Trophoblast cell (in vitro differentiated cells and primary cell): ENCODE data around the gene GATB.
A peak's percentile ranks its signal among the peaks of the same experiment; 100 is the strongest.

Experiments used
- DNase-seq, 2 donors: peaks; one replicate each; pipeline ENCODE4 v3.0.0-alpha.2; 2016
- H2AFZ ChIP-seq: 2 replicates; pipeline ENCODE4 v1.6.1; 2013; ENCODE audit warnings: low read length, moderate library complexity, mild to moderate bottlenecking; ENCODE audit not compliant: insufficient read depth, poor library complexity
- H2AK5ac ChIP-seq: 2 replicates; pipeline ENCODE4 v1.6.1; 2013; ENCODE audit warnings: mild to moderate bottlenecking, low read length
- H2BK120ac ChIP-seq: 2 replicates; pipeline ENCODE4 v1.6.1; 2013; ENCODE audit warnings: low read length, mild to moderate bottlenecking, moderate library complexity; ENCODE audit not compliant: insufficient read depth, poor library complexity
- H2BK12ac ChIP-seq: 2 replicates; pipeline ENCODE4 v1.6.1; 2013; ENCODE audit warnings: mild to moderate bottlenecking, low read length, moderate library complexity
- H2BK5ac ChIP-seq: 2 replicates; pipeline ENCODE4 v1.6.1; 2013; ENCODE audit warnings: low read length, low read depth, moderate library complexity, mild to moderate bottlenecking; ENCODE audit not compliant: poor library complexity
- H3K14ac ChIP-seq: 2 replicates; pipeline ENCODE4 v1.6.1; 2013; ENCODE audit warnings: mild to moderate bottlenecking, low read length
- H3K18ac ChIP-seq: 2 replicates; pipeline ENCODE4 v1.6.1; 2013; ENCODE audit warnings: mild to moderate bottlenecking, low read length
- H3K23ac ChIP-seq: 2 replicates; pipeline ENCODE4 v1.6.1; 2013; ENCODE audit warnings: low read length
- H3K27ac ChIP-seq: 2 replicates; pipeline ENCODE4 v1.5.1; 2013; ENCODE audit warnings: low read depth, mild to moderate bottlenecking, inconsistent platforms, low read length, moderate library complexity
- H3K27me3 ChIP-seq: 2 replicates; pipeline ENCODE4 v1.6.1; 2013; ENCODE audit warnings: inconsistent platforms, mild to moderate bottlenecking, low read length, moderate library complexity; ENCODE audit not compliant: insufficient read depth
- H3K36me3 ChIP-seq, 2 experiments: 1 replicate in 1 of 2; 2 replicates in 1 of 2; pipeline ENCODE4 v1.6.1; 2013; ENCODE audit warnings: low read length in 2 of 2, mild to moderate bottlenecking in 2 of 2, moderate library complexity in 1 of 2; ENCODE audit not compliant: insufficient read depth in 2 of 2, control insufficient read depth in 1 of 2
- H3K4ac ChIP-seq: 2 replicates; pipeline ENCODE4 v1.6.1; 2013; ENCODE audit warnings: low read depth, mild to moderate bottlenecking, low read length, moderate library complexity
- H3K4me1 ChIP-seq, 2 experiments: 1 replicate in 1 of 2; 2 replicates in 1 of 2; pipeline ENCODE4 v1.6.1; 2013; ENCODE audit warnings: low read length in 2 of 2, mild to moderate bottlenecking in 2 of 2, moderate library complexity in 1 of 2; ENCODE audit not compliant: insufficient read depth in 2 of 2, control insufficient read depth in 1 of 2
- H3K4me2 ChIP-seq: 2 replicates; pipeline ENCODE4 v1.6.1; 2013; ENCODE audit warnings: inconsistent platforms, mild to moderate bottlenecking, low read length, moderate library complexity
- H3K4me3 ChIP-seq: 2 replicates; pipeline ENCODE4 v1.5.1; 2013; ENCODE audit warnings: mild to moderate bottlenecking, low read depth, low read length, inconsistent platforms
- H3K79me1 ChIP-seq: one replicate; pipeline ENCODE4 v1.6.1; 2013; ENCODE audit warnings: low read length
- H3K79me2 ChIP-seq: 2 replicates; pipeline ENCODE4 v1.6.1; 2013; ENCODE audit warnings: low read length, mild to moderate bottlenecking; ENCODE audit not compliant: control insufficient read depth, insufficient read depth, poor library complexity
- H3K9ac ChIP-seq: 2 replicates; pipeline ENCODE4 v1.6.1; 2013; ENCODE audit warnings: mild to moderate bottlenecking, low read length
- H3K9me3 ChIP-seq: 2 replicates; pipeline ENCODE4 v1.6.1; 2013; ENCODE audit warnings: low read depth, mild to moderate bottlenecking, control low read depth, inconsistent platforms, low read length; ENCODE audit not compliant: insufficient read depth
- H4K12ac ChIP-seq: 2 replicates; pipeline ENCODE4 v1.6.1; 2013; ENCODE audit warnings: low read depth, mild to moderate bottlenecking, low read length, moderate library complexity
- H4K8ac ChIP-seq: 2 replicates; pipeline ENCODE4 v1.6.1; 2013; ENCODE audit warnings: low read depth, mild to moderate bottlenecking, low read length, moderate library complexity
- H4K91ac ChIP-seq: one replicate; pipeline ENCODE4 v1.6.1; 2013; ENCODE audit warnings: low read depth, mild to moderate bottlenecking, low read length, moderate library complexity
- WGBS: extraction: QIAGEN DNeasy Blood & Tissue Kit; methylation state at CpG from one replicate; pipeline ENCODE4 v1.1.7; 2013; ENCODE audit warnings: missing lambda C conversion rate; ENCODE audit not compliant: insufficient read length, insufficient coverage; ENCODE audit errors: extremely low coverage; 5-methylcytosine and 5-hydroxymethylcytosine counted together

The GATB gene

GRCh38 chr4:151770154-151770553 is 9.3 kb upstream of the GATB start:
- Histone ChIP-seq H4K8ac (no peak overlapping the region), H3K27me3 (no peaks in the 10 kb centered on the region), H2BK12ac (no peak overlapping the region), H3K4me3 (no peak overlapping the region), H4K91ac (no peak overlapping the region), H3K4me1 (no peaks in the 10 kb centered on the region), H3K36me3 (no peaks in the 10 kb centered on the region), H3K18ac (no peak overlapping the region), H3K14ac (no peak overlapping the region), H2BK120ac (no peak overlapping the region), H3K79me2 (no peaks in the 10 kb centered on the region), H3K79me1 (no peaks in the 10 kb centered on the region), H4K12ac (no peak overlapping the region), H3K23ac (no peak overlapping the region), H2AK5ac (no peak overlapping the region), H3K9ac (no peak overlapping the region), H3K27ac (no peak overlapping the region), H2AFZ (no peak overlapping the region), H2BK5ac (no peak overlapping the region), H3K9me3 (no peaks in the 10 kb centered on the region), H3K4ac (no peak overlapping the region), H3K4me2 (no peak overlapping the region)
- peak in 1 of 2 donors; percentile 36 for DNase-seq
- WGBS = no CpG with 5 or more reads among the region's 1 CpG

GRCh38 chr4:151768835-151769234 is 8.0 kb upstream of the GATB start:
- H3K23ac ChIP-seq = no peak overlapping the region
- H2AFZ ChIP-seq = no peak overlapping the region
- no peaks in the 10 kb centered on the region for H3K27me3 ChIP-seq
- H3K4me3 ChIP-seq = no peak overlapping the region
- H2BK12ac ChIP-seq = no peak overlapping the region
- no peak overlapping the region for H4K8ac ChIP-seq
- H3K79me1 ChIP-seq = no peaks in the 10 kb centered on the region
- no peak overlapping the region for H3K9ac ChIP-seq
- H3K4me1 ChIP-seq = no peaks in the 10 kb centered on the region
- DNase-seq = no peak
- H3K79me2 ChIP-seq = no peaks in the 10 kb centered on the region
- H3K27ac ChIP-seq = no peak overlapping the region
- H2AK5ac ChIP-seq = no peak overlapping the region
- H3K18ac ChIP-seq = no peak overlapping the region
- no peaks in the 10 kb centered on the region for H3K9me3 ChIP-seq
- H4K12ac ChIP-seq = no peak overlapping the region
- WGBS = no CpG with 5 or more reads among the region's 2 CpGs
- H3K14ac ChIP-seq = no peak overlapping the region
- H3K36me3 ChIP-seq = no peaks in the 10 kb centered on the region
- H3K4me2 ChIP-seq = no peak overlapping the region
- no peak overlapping the region for H4K91ac ChIP-seq
- H2BK120ac ChIP-seq = no peak overlapping the region
- H2BK5ac ChIP-seq = no peak overlapping the region
- H3K4ac ChIP-seq = no peak overlapping the region

DNA sequence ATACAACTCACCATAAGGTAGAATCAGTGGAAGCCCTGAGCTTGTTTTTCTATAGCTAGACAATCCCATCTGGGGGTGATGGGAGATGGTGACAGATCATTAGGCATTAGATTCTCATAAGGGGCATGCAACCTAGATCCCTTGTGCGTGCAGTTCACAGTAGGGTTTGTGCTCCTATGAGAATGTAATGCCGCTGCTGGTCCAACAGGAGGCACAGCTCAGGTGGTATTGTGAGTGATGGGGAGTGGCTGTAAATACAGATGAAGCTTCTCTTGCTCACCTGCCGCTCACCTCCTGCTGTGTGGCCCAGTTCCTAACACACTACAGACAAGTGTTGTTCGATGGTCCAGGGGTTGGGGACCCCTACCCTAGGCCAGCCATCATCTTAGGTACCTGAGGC is 5.9 kb upstream of the GATB start:
- no peak overlapping the region for H3K4me3 ChIP-seq
- no peak overlapping the region for H4K12ac ChIP-seq
- no peak overlapping the region for H3K9ac ChIP-seq
- no peak overlapping the region for H3K4me2 ChIP-seq
- no peak overlapping the region for H4K91ac ChIP-seq
- no peaks in the 10 kb centered on the region for H3K9me3 ChIP-seq
- H2AK5ac ChIP-seq = no peak overlapping the region
- H2BK12ac ChIP-seq = no peak overlapping the region
- no peak overlapping the region for H4K8ac ChIP-seq
- H2BK5ac ChIP-seq = no peak overlapping the region
- H3K4ac ChIP-seq = no peak overlapping the region
- no peaks in the 10 kb centered on the region for H3K4me1 ChIP-seq
- H3K18ac ChIP-seq = no peak overlapping the region
- peak in 1 of 2 donors; percentile 47 for DNase-seq
- no peak overlapping the region for H2BK120ac ChIP-seq
- H2AFZ ChIP-seq = no peak overlapping the region
- no peaks in the 10 kb centered on the region for H3K36me3 ChIP-seq
- no peaks in the 10 kb centered on the region for H3K79me2 ChIP-seq
- WGBS = no CpG with 5 or more reads among the region's 4 CpGs
- no peak overlapping the region for H3K27ac ChIP-seq
- no peak overlapping the region for H3K14ac ChIP-seq
- H3K79me1 ChIP-seq = no peaks in the 10 kb centered on the region
- H3K23ac ChIP-seq = no peak overlapping the region
- H3K27me3 ChIP-seq = no peaks in the 10 kb centered on the region

DNA sequence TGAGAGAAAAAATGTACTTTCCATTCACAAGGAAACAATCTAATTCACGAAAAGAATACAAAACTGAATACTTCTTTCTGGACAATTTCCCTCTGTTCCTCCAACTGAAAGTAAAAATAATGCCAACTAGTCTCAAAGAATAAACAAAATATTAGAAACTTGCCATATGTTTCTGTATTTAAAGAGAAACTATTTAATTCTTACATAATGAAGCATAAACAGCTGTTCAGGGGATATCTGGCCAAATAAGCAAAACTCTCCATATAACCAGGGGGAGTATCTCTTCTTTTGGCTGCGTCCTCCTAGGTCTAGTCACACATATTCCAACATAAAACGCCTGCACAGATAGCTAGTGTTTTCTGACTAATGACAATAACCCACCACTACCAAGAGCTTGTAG is 805 bp downstream of the GATB start:
- no peak overlapping the region for H3K4ac ChIP-seq
- H3K23ac ChIP-seq = no peak overlapping the region
- peaks cover 3 to 6% of the 10 kb centered on the region in 2 experiments for H3K4me1 ChIP-seq
- H3K36me3 ChIP-seq = no peaks in the 10 kb centered on the region
- no peaks in the 10 kb centered on the region for H3K27me3 ChIP-seq
- H4K91ac ChIP-seq = no peak overlapping the region
- H3K79me2 ChIP-seq = peaks cover 2% of the 10 kb centered on the region
- no peak overlapping the region for H3K27ac ChIP-seq
- H4K8ac ChIP-seq = peak overlapping the region; percentile 97
- no peak for DNase-seq
- H3K9ac ChIP-seq = peak overlapping the region; percentile 73
- peak overlapping the region; percentile 11 for H4K12ac ChIP-seq
- peak overlapping the region; percentile 83 for H3K4me2 ChIP-seq
- H2AFZ ChIP-seq = no peak overlapping the region
- no peak overlapping the region for H2AK5ac ChIP-seq
- H3K79me1 ChIP-seq = peaks cover 3% of the 10 kb centered on the region
- no peak overlapping the region for H2BK120ac ChIP-seq
- H3K14ac ChIP-seq = no peak overlapping the region
- WGBS = no CpG with 5 or more reads among the region's 3 CpGs
- no peaks in the 10 kb centered on the region for H3K9me3 ChIP-seq
- H2BK12ac ChIP-seq = no peak overlapping the region
- H3K18ac ChIP-seq = no peak overlapping the region
- no peak overlapping the region for H2BK5ac ChIP-seq
- H3K4me3 ChIP-seq = no peak overlapping the region
